K562 (cell line): ENCODE measurements around the gene COL9A3. TPM values are rescaled to one million over a fixed set of nuclear protein-coding genes. Genes with fewer than 3 reads are reported as not detected.

Source experiments
- ATAC-seq: fragments of 200-7000 bp; cut with Tn5 transposase; 3 replicates; pipeline ENCODE4 v1.9.1; 2020; ENCODE audit warnings: moderate library complexity
- BruUV-seq: library from RNA; stranded (reverse); fragments of 400-500 nt; replicated peaks from 2 replicates; lab custom pipeline; 2021; lab: Mats Ljungman, UMichigan
- CTCF ChIA-PET: fragments of 300-600 bp; formaldehyde crosslinking; extraction: SDS; loops from one replicate; lab custom pipeline; 2021; ENCODE audit warnings: low intra/inter-chr PET ratio; lab: Yijun Ruan, JAX
- POLR2A ChIA-PET: fragments of 300-600, 350-650 bp; sonication (Branson Sonifier 250); formaldehyde crosslinking; extraction: SDS; loops from one replicate; lab custom pipeline; 2021; ENCODE audit warnings: antibody characterized with exemption, inconsistent platforms; lab: Yijun Ruan, JAX
- DNase-seq, 4 experiments: peaks; one replicate each; pipeline versions ENCODE4 v3.0.0 to v3.0.0-alpha.2; 2011 to 2018; ENCODE audit warnings: low spot score in 3 of 4, mixed read lengths in 3 of 4; ENCODE audit errors: extremely low read depth in 1 of 4
- FAIRE-seq: peaks from 2 replicates; lab custom pipeline; 2011; peaks lifted over from hg19 to GRCh38; lab: Jason Lieb, UNC
- H2AFZ ChIP-seq: 2 replicates; pipeline ENCODE4 v1.6.0; 2011; ENCODE audit warnings: low read depth, low read length, control low read depth, inconsistent platforms
- H3K27ac ChIP-seq: fragments of 200-600 bp; 3 replicates; pipeline ENCODE4 v1.8.0; 2011; ENCODE audit warnings: low read depth, mild to moderate bottlenecking, control low read depth, inconsistent platforms, low read length, moderate library complexity, mixed read lengths; ENCODE audit errors: extremely low read depth
- H3K27me3 ChIP-seq, 2 experiments: fragments of 300-600 bp in 1 of 2; 2 replicates in 1 of 2; 3 replicates in 1 of 2; pipeline versions ENCODE4 v1.6.0 to v1.8.0; 2011; ENCODE audit warnings: inconsistent platforms in 2 of 2, low read length in 2 of 2, mild to moderate bottlenecking in 1 of 2, mixed read lengths in 1 of 2, moderate library complexity in 1 of 2; ENCODE audit not compliant: control insufficient read depth in 2 of 2, insufficient read depth in 2 of 2
- H3K36me3 ChIP-seq: fragments of 300-600 bp; 3 replicates; pipeline ENCODE4 v1.8.0; 2011; ENCODE audit warnings: mild to moderate bottlenecking, low read length, inconsistent platforms; ENCODE audit not compliant: control insufficient read depth, insufficient read depth
- H3K4me1 ChIP-seq, 2 experiments: fragments of 200-600 bp in 1 of 2; replicated peaks in 1 of 2; 2 replicates in 1 of 2; 3 replicates in 1 of 2; pipeline versions ENCODE4 v1.5.1 to v1.8.0; 2011; ENCODE audit warnings: inconsistent platforms in 2 of 2, low read length in 2 of 2, mild to moderate bottlenecking in 1 of 2, mixed read lengths in 1 of 2, moderate library complexity in 1 of 2; ENCODE audit not compliant: control insufficient read depth in 2 of 2, insufficient read depth in 2 of 2
- H3K4me2 ChIP-seq: 2 replicates; pipeline ENCODE4 v1.6.1; 2011; ENCODE audit warnings: low read length, control low read depth, inconsistent platforms, mixed read lengths; ENCODE audit not compliant: insufficient read depth
- H3K4me3 ChIP-seq: fragments of 200-600 bp; sonication (generic), shearing (Covaris generic); 2 replicates; pipeline ENCODE4 v1.5.1; 2016; ENCODE audit warnings: control low read depth, inconsistent platforms
- H3K79me2 ChIP-seq: fragments of 200-600 bp; 3 replicates; pipeline ENCODE4 v1.8.0; 2011; ENCODE audit warnings: low read length, inconsistent platforms; ENCODE audit not compliant: control insufficient read depth, insufficient read depth
- H3K9ac ChIP-seq, 2 experiments: 2 replicates each; pipeline versions ENCODE4 v1.6.0 to v1.6.1; 2011; ENCODE audit warnings: low read depth in 2 of 2, low read length in 2 of 2, control low read depth in 1 of 2, inconsistent platforms in 1 of 2, mild to moderate bottlenecking in 1 of 2, mixed read lengths in 1 of 2; ENCODE audit not compliant: insufficient read depth in 1 of 2
- H3K9me1 ChIP-seq: one replicate; pipeline ENCODE4 v1.6.0; 2011; ENCODE audit warnings: inconsistent platforms, mild to moderate bottlenecking, low read length, moderate library complexity; ENCODE audit not compliant: control insufficient read depth, insufficient read depth
- H3K9me3 ChIP-seq: replicated peaks from 2 replicates; pipeline ENCODE4 v1.5.1; 2011; ENCODE audit warnings: low read depth, low read length, inconsistent platforms; ENCODE audit not compliant: control insufficient read depth, insufficient read depth
- H4K20me1 ChIP-seq: replicated peaks from 2 replicates; pipeline ENCODE4 v1.6.1; 2011; ENCODE audit warnings: low read length, inconsistent platforms, mixed read lengths; ENCODE audit not compliant: control insufficient read depth, insufficient read depth
- GATAD2A ChIP-seq: fragments of 450-650 bp; IDR thresholded peaks from 2 replicates; pipeline ENCODE4 v1.6.1; 2017
- HDAC3 ChIP-seq: fragments of 450-650 bp; IDR thresholded peaks from 2 replicates; pipeline ENCODE4 v1.6.1; 2018; ENCODE audit warnings: borderline replicate concordance, mild to moderate bottlenecking, moderate library complexity; ENCODE audit not compliant: partially characterized antibody
- HNRNPK ChIP-seq: fragments of 200-400 bp; formaldehyde crosslinking; IDR thresholded peaks from one replicate; pipeline ENCODE4 v1.6.1; 2018; ENCODE audit warnings: mild to moderate bottlenecking, low read depth, low read length; ENCODE audit not compliant: poor library complexity, severe bottlenecking
- POLR3A ChIP-seq: IDR thresholded peaks from 2 replicates; pipeline ENCODE4 v1.6.1; 2011; ENCODE audit warnings: borderline replicate concordance, mild to moderate bottlenecking, moderate library complexity; ENCODE audit not compliant: insufficient read length, insufficient read depth; ENCODE audit errors: extremely low read depth
- SNIP1 ChIP-seq: fragments of 450-650 bp; IDR thresholded peaks from 2 replicates; pipeline ENCODE4 v1.7.1; 2017; ENCODE audit warnings: low read depth, mild to moderate bottlenecking
- TRIM24 ChIP-seq, 2 experiments: fragments of 450-650 bp; IDR thresholded peaks; 2 replicates each; pipeline ENCODE4 v1.6.1; 2016
- ZFP30 ChIP-seq: fragments of 250-450 bp; sonication (Bioruptor Pico); IDR thresholded peaks from 2 replicates; pipeline ENCODE4 v1.8.0; 2022; ENCODE audit warnings: moderate library complexity, mild to moderate bottlenecking, inconsistent platforms, borderline replicate concordance
- ZKSCAN3 ChIP-seq: fragments of 250-450 bp; sonication (Bioruptor Pico); IDR thresholded peaks from 2 replicates; pipeline ENCODE4 v1.4.0; 2020
- ZNF436 ChIP-seq: fragments of 250-450, 450-650 bp; sonication (Bioruptor Pico); formaldehyde crosslinking; IDR thresholded peaks from 2 replicates; pipeline ENCODE4 v1.7.0; 2020; ENCODE audit warnings: mild to moderate bottlenecking
- WGBS: fragments of 100-300 bp; shearing (Covaris generic); methylation state at CpG from one replicate; pipeline ENCODE4 v1.1.6; 2016; ENCODE audit warnings: low coverage, mixed read lengths; ENCODE audit not compliant: insufficient coverage; ENCODE audit errors: missing lambda C conversion rate; 5-methylcytosine and 5-hydroxymethylcytosine counted together
- in situ Hi-C: fragments of 300-500 bp; cut with MboI; formaldehyde crosslinking; loops from 4 replicates; pipeline ENCODE4 v1.15.0; 2018; ENCODE audit warnings: inconsistent platforms, mixed read lengths
- intact Hi-C: fragments of 100-400 bp; cut with micrococcal nuclease; formaldehyde crosslinking; loops from 2 replicates; pipeline ENCODE4 v1.14.2; 2022
- polyA plus RNA-seq, 8 experiments: library from polyadenylated mRNA; depleted of rRNA in 4 of 8; stranded (reverse) in 5 of 8; unstranded in 3 of 8; fragments of >200 nt; fragmentation: Nextera tagmentation in 2 of 8; fragmentation: Illumina TruSeq in 1 of 8; extraction: Ambion mirVana in 2 of 8; extraction: Trizol in 1 of 8; gene quantifications; 2 replicates each; pipeline versions ENCODE4 v1.2.1 to v1.2.3, GENCODE V29; 2011 to 2014; ENCODE audit warnings: inconsistent platforms in 1 of 8, missing spikeins in 1 of 8
- total RNA-seq, 7 experiments: library from RNA; depleted of rRNA in 6 of 7; stranded (reverse); fragments of >200 nt in 6 of 7; fragmentation: Illumina TruSeq in 2 of 7; extraction: Trizol in 2 of 7; gene quantifications; 2 replicates each; pipeline versions ENCODE4 v1.2.1 to v1.2.3, GENCODE V29; 2011 to 2021; ENCODE audit warnings: low replicate concordance in 1 of 7
- TF ChIP-seq, protein P1 (sequence below), 2 experiments: fragments of 250-450 bp in 1 of 2; fragments of 450-650 bp in 1 of 2; sonication (Bioruptor Pico) in 1 of 2; IDR thresholded peaks; 2 replicates each; pipeline versions ENCODE4 v1.6.1 to v1.8.0; 2016 to 2021; ENCODE audit warnings: mild to moderate bottlenecking in 2 of 2, moderate library complexity in 2 of 2, missing compliant biosample characterization in 1 of 2, missing genetic modification characterization in 1 of 2
- TF ChIP-seq, protein P2 (sequence below): fragments of 450-650 bp; formaldehyde crosslinking; IDR thresholded peaks from 2 replicates; pipeline ENCODE4 v1.4.0; 2022; ENCODE audit warnings: mild to moderate bottlenecking, moderate library complexity
- TF ChIP-seq, protein P3 (sequence below): fragments of 450-650 bp; formaldehyde crosslinking; conservative IDR thresholded peaks from 2 replicates; pipeline ENCODE4 v1.4.0; 2022; ENCODE audit warnings: mild to moderate bottlenecking, missing genetic modification characterization
- TF ChIP-seq, protein P4 (sequence below): sonication (generic); formaldehyde crosslinking; IDR thresholded peaks from 2 replicates; pipeline ENCODE4 v1.8.0; 2023; ENCODE audit warnings: mild to moderate bottlenecking, missing genetic modification reagents

Gene COL9A3
- total and polyA plus RNA-seq, 9 of the 15 experiments (the other 6 are each of a cell fraction or from before 2014, with no cell fraction given): 0.14 to 3.6 (median 0.88) TPM; not detected in 1

DNA sequence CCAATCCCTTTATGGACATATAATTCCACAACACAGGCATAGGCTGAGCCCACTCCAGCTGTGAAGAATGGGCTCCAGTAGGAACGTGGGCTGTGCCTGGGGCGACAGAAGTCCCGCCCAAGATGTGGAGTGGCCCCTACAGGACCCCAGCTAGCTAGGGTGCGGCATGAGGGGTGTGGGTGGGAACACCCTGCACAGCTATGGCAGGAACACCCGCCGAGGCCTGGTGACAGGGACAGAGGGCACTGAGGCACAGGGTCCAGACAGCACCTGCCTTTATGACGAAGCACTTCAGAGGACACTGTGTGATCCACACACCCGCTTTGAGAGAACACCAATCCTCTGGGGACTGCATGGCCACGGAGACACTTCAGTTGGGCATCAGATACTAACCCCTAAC lies 73.0 kb downstream of the COL9A3 start:
- Histone ChIP-seq H3K4me1 (peaks cover 0 to 14% of the 10 kb centered on the region in 2 experiments; a peak in 2 of 5 replicates), H3K4me3 (no peak overlapping the region), H3K4me2 (no peak overlapping the region), H3K9me1 (peaks cover under 1% of the 10 kb centered on the region), H3K9ac (no peak overlapping the region), H3K36me3 (peaks cover 91% of the 10 kb centered on the region), H2AFZ (no peak overlapping the region), H3K27ac (no peak overlapping the region), H3K79me2 (no peaks in the 10 kb centered on the region), H3K9me3 (no peaks in the 10 kb centered on the region), H3K27me3 (no peaks in the 10 kb centered on the region), H4K20me1 (no peaks in the 10 kb centered on the region)
- no peak for DNase-seq
- ChIA-PET CTCF (no interaction called here), POLR2A (interaction anchor here (1.2 to 3.1 kb wide), 2 partner anchors 11 to 13 kb away, joined by 5 to 16 read pairs; no protein-coding TSS in a partner anchor)
- in situ Hi-C loops: no loop called here
- TF ChIP-seq POLR3A (no peak), ZKSCAN3 (CRISPR knock-in tag) (no peak), HNRNPK (no peak), SNIP1 (no peak), ZNF436 (no peak), HDAC3 (no peak), GATAD2A (no peak), ZFP30 (CRISPR knock-in tag) (no peak), TRIM24 (IDR thresholded peaks at IDR 0.05) (no peak)
- TF ChIP-seq, protein P1, sequence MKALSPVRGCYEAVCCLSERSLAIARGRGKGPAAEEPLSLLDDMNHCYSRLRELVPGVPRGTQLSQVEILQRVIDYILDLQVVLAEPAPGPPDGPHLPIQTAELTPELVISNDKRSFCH (CRISPR knock-in tag; IDR thresholded peaks at IDR 0.05): no peak
- TF ChIP-seq, protein P1 (tag; IDR thresholded peaks at IDR 0.05): no peak
- TF ChIP-seq, protein P2, sequence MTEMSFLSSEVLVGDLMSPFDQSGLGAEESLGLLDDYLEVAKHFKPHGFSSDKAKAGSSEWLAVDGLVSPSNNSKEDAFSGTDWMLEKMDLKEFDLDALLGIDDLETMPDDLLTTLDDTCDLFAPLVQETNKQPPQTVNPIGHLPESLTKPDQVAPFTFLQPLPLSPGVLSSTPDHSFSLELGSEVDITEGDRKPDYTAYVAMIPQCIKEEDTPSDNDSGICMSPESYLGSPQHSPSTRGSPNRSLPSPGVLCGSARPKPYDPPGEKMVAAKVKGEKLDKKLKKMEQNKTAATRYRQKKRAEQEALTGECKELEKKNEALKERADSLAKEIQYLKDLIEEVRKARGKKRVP (CRISPR knock-in tag): no peak
- TF ChIP-seq, protein P3, sequence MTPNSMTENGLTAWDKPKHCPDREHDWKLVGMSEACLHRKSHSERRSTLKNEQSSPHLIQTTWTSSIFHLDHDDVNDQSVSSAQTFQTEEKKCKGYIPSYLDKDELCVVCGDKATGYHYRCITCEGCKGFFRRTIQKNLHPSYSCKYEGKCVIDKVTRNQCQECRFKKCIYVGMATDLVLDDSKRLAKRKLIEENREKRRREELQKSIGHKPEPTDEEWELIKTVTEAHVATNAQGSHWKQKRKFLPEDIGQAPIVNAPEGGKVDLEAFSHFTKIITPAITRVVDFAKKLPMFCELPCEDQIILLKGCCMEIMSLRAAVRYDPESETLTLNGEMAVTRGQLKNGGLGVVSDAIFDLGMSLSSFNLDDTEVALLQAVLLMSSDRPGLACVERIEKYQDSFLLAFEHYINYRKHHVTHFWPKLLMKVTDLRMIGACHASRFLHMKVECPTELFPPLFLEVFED (CRISPR knock-in tag): no peak
- TF ChIP-seq, protein P4, sequence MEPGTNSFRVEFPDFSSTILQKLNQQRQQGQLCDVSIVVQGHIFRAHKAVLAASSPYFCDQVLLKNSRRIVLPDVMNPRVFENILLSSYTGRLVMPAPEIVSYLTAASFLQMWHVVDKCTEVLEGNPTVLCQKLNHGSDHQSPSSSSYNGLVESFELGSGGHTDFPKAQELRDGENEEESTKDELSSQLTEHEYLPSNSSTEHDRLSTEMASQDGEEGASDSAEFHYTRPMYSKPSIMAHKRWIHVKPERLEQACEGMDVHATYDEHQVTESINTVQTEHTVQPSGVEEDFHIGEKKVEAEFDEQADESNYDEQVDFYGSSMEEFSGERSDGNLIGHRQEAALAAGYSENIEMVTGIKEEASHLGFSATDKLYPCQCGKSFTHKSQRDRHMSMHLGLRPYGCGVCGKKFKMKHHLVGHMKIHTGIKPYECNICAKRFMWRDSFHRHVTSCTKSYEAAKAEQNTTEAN (CRISPR knock-in tag): no peak
- no TSS peak for BruUV-seq
- ATAC-seq: no peak
- FAIRE-seq: no peak
- WGBS: 94% methylated on average over 7 of the region's 9 CpGs
- intact Hi-C loops: no loop called here
